Measurements from ENCODE around the gene HDDC3.

Gene HDDC3, protein sequence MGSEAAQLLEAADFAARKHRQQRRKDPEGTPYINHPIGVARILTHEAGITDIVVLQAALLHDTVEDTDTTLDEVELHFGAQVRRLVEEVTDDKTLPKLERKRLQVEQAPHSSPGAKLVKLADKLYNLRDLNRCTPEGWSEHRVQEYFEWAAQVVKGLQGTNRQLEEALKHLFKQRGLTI

DNA sequence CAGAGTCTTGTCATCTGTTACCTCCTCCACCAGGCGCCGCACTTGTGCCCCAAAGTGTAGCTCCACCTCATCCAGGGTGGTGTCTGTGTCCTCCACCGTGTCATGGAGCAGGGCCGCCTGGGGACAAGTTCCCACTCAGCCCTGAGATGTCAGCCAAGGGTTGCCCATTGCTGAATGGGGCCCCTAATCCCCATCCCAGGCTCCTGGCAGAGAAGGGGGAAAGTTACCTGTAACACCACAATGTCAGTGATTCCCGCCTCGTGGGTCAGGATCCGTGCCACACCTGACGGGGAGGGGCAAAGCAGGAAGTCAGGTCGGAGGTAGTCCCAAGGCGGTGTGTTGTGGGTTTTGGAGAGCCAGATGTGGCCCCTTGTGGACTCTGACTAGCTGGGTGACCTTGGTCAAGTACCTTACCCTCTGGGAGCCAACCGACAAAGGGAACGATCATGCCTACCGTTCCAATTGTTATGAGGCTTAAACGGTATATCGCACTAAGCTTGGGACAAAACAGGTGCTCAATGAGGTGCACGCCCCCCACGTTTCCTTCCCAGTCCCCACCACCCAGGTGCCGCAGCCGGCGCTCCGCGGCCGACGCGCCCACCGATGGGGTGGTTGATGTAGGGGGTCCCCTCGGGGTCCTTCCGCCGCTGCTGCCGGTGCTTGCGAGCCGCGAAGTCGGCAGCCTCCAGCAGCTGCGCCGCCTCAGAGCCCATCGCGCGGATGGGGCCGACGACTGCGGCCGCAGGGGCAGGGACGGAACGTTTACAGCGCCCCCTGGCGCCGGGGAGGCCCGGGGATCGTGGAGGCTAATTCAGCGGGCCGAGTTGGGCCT lies at the start of gene HDDC3:
HDDC3 (minus strand) TSS at position 722 of the 832 bp plus-strand sequence; CDS start at position 713, 9 bp downstream.
- TF ChIP-seq TAF1 (IDR thresholded peaks at IDR 0.05; ENCODE audit: low read depth): peak; percentile 78
- no peak for TF ChIP-seq NFIC (IDR thresholded peaks at IDR 0.05)
- peak; percentile 56; the same call in 1 of the 2 replicates for TF ChIP-seq TCF12 (IDR thresholded peaks at IDR 0.05; ENCODE audit: low read depth)
- peak; percentile 31; the same call in 1 of the 2 replicates for TF ChIP-seq RAD21 (IDR thresholded peaks at IDR 0.05; ENCODE audit: low read depth)
- no peak for TF ChIP-seq EGR1 (IDR thresholded peaks at IDR 0.05)
- TF ChIP-seq, protein P1, sequence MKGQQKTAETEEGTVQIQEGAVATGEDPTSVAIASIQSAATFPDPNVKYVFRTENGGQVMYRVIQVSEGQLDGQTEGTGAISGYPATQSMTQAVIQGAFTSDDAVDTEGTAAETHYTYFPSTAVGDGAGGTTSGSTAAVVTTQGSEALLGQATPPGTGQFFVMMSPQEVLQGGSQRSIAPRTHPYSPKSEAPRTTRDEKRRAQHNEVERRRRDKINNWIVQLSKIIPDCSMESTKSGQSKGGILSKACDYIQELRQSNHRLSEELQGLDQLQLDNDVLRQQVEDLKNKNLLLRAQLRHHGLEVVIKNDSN (IDR thresholded peaks at IDR 0.05): no peak
- TF ChIP-seq ZBTB7A (IDR thresholded peaks at IDR 0.05; ENCODE audit: low read depth): peak; percentile 57; the same call in 1 of the 2 replicates
- peak; percentile 67 for TF ChIP-seq YY1 (IDR thresholded peaks at IDR 0.05; ENCODE audit: low read depth)
- TF ChIP-seq EP300 (IDR thresholded peaks at IDR 0.05; ENCODE audit: borderline replicate concordance): 0 out of 2 replicates have a peak, but pooled peaks have one; percentile 38
- TF ChIP-seq, protein P2, sequence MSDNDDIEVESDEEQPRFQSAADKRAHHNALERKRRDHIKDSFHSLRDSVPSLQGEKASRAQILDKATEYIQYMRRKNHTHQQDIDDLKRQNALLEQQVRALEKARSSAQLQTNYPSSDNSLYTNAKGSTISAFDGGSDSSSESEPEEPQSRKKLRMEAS (IDR thresholded peaks at IDR 0.05): peak; percentile 78
- TF ChIP-seq FOXM1 (IDR thresholded peaks at IDR 0.05; ENCODE audit: borderline replicate concordance, low read depth): no peak
- TF ChIP-seq, protein P3, sequence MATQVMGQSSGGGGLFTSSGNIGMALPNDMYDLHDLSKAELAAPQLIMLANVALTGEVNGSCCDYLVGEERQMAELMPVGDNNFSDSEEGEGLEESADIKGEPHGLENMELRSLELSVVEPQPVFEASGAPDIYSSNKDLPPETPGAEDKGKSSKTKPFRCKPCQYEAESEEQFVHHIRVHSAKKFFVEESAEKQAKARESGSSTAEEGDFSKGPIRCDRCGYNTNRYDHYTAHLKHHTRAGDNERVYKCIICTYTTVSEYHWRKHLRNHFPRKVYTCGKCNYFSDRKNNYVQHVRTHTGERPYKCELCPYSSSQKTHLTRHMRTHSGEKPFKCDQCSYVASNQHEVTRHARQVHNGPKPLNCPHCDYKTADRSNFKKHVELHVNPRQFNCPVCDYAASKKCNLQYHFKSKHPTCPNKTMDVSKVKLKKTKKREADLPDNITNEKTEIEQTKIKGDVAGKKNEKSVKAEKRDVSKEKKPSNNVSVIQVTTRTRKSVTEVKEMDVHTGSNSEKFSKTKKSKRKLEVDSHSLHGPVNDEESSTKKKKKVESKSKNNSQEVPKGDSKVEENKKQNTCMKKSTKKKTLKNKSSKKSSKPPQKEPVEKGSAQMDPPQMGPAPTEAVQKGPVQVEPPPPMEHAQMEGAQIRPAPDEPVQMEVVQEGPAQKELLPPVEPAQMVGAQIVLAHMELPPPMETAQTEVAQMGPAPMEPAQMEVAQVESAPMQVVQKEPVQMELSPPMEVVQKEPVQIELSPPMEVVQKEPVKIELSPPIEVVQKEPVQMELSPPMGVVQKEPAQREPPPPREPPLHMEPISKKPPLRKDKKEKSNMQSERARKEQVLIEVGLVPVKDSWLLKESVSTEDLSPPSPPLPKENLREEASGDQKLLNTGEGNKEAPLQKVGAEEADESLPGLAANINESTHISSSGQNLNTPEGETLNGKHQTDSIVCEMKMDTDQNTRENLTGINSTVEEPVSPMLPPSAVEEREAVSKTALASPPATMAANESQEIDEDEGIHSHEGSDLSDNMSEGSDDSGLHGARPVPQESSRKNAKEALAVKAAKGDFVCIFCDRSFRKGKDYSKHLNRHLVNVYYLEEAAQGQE (IDR thresholded peaks at IDR 0.05; ENCODE audit: low read depth): no peak
- no peak for TF ChIP-seq CEBPB (IDR thresholded peaks at IDR 0.05)
- TF ChIP-seq TEAD4 (IDR thresholded peaks at IDR 0.05): peak; percentile 52; the same call in 1 of the 2 replicates
- no peak for TF ChIP-seq CREB1 (IDR thresholded peaks at IDR 0.05; ENCODE audit: low read depth)

DNA sequence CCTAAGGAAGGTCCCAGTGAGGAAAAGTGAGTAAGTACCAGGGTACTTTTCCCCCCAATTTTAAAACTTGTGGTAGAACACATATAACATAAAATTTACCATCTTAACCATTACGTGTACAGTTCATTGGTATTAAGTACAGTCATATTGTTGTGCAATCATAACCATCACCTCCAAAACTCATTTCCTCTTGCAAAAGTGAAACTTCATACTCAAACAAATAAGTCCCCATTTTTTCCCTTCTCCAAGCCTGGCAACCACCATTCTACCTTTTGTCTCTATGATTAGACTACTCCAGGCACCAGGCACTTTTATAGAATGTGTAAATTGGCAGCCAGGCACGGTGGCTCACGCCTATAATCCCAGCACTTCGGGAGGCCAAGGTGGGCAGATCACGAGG lies 49.8 kb upstream of the HDDC3 start:
- TF ChIP-seq, protein P1 (IDR thresholded peaks at IDR 0.05): no peak
- TF ChIP-seq YY1 (IDR thresholded peaks at IDR 0.05; ENCODE audit: low read depth) (no peak), FOXM1 (IDR thresholded peaks at IDR 0.05; ENCODE audit: borderline replicate concordance, low read depth) (no peak), CEBPB (IDR thresholded peaks at IDR 0.05) (peak; percentile 33; the same call in 1 of the 2 replicates), CREB1 (IDR thresholded peaks at IDR 0.05; ENCODE audit: low read depth) (no peak), ZBTB7A (IDR thresholded peaks at IDR 0.05; ENCODE audit: low read depth) (no peak)
- TF ChIP-seq, protein P3 (IDR thresholded peaks at IDR 0.05; ENCODE audit: low read depth): no peak

DNA sequence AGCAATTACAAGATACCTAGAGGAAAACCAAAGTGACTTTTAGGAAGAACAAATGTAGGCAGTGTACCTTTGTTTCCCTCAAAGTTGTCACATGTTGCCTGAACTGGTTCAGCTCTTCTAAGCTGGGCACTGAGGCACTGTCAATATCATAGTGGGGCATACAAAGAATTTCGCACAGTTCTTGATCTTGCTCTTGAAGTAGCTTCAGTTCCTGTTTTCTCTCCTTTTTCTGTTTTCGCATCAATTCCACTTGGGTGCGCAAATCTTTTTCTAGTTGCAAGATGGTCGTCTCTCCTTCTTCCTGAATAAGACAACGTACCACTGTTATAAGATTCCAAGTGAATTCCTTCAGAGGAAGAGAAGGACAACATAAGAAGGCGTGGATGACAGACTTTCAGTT lies 49.3 kb upstream of the HDDC3 start:
- TF ChIP-seq CEBPB (IDR thresholded peaks at IDR 0.05): no peak
- TF ChIP-seq, protein P1 (IDR thresholded peaks at IDR 0.05): no peak
- TF ChIP-seq EP300 (IDR thresholded peaks at IDR 0.05; ENCODE audit: borderline replicate concordance): no peak
- TF ChIP-seq, protein P3 (IDR thresholded peaks at IDR 0.05; ENCODE audit: low read depth): no peak
- no peak for TF ChIP-seq TEAD4 (IDR thresholded peaks at IDR 0.05)
- no peak for TF ChIP-seq FOXM1 (IDR thresholded peaks at IDR 0.05; ENCODE audit: borderline replicate concordance, low read depth)
- no peak for TF ChIP-seq EGR1 (IDR thresholded peaks at IDR 0.05)
- TF ChIP-seq CREB1 (IDR thresholded peaks at IDR 0.05; ENCODE audit: low read depth): no peak
- TF ChIP-seq ZBTB7A (IDR thresholded peaks at IDR 0.05; ENCODE audit: low read depth): no peak
- TF ChIP-seq, protein P2 (IDR thresholded peaks at IDR 0.05): no peak
- no peak for TF ChIP-seq TAF1 (IDR thresholded peaks at IDR 0.05; ENCODE audit: low read depth)
- TF ChIP-seq RAD21 (IDR thresholded peaks at IDR 0.05; ENCODE audit: low read depth): no peak
- TF ChIP-seq TCF12 (IDR thresholded peaks at IDR 0.05; ENCODE audit: low read depth): no peak
- no peak for TF ChIP-seq NFIC (IDR thresholded peaks at IDR 0.05)
- TF ChIP-seq YY1 (IDR thresholded peaks at IDR 0.05; ENCODE audit: low read depth): no peak

Data from Ishikawa (cell line).